Kidney glomerular epithelial cell (primary cell): ENCODE data around the gene MIGA2.

ENCODE experiments used
- DNase-seq: peaks from one replicate; lab custom pipeline; 2025; lab: John Stamatoyannopoulos, UW

Gene MIGA2

GRCh38 chr9:129037767-129038098 lies 1.3 kb downstream of the MIGA2 start:
- no peak for DNase-seq

GRCh38 chr9:129038109-129038852 lies 1.9 kb downstream of the MIGA2 start:
- DNase-seq: no peak

GRCh38 chr9:129040113-129040643 lies 3.8 kb downstream of the MIGA2 start:
- no peak for DNase-seq

- DNase-seq: no peak
Measured at GRCh38 chr9:129042016-129042415, 5.6 kb downstream of the MIGA2 start.

GRCh38 chr9:129052592-129052991 lies 16.2 kb downstream of the MIGA2 start:
- no peak for DNase-seq

- DNase-seq: no peak
Measured at GRCh38 chr9:129053020-129053419, 16.6 kb downstream of the MIGA2 start.

- no peak for DNase-seq
Measured at GRCh38 chr9:129054163-129054851, 17.9 kb downstream of the MIGA2 start.

- no peak for DNase-seq
Measured at GRCh38 chr9:129058965-129059795, 22.8 kb downstream of the MIGA2 start.

- no peak for DNase-seq
Measured at GRCh38 chr9:129059796-129060785, 23.7 kb downstream of the MIGA2 start.

GRCh38 chr9:129060991-129061390 lies 24.6 kb downstream of the MIGA2 start:
- DNase-seq: no peak

- no peak for DNase-seq
Measured at GRCh38 chr9:129063061-129063460, 26.6 kb downstream of the MIGA2 start.

GRCh38 chr9:129064499-129064908 lies 28.1 kb downstream of the MIGA2 start:
- DNase-seq: no peak

GRCh38 chr9:129068110-129068509 lies 31.7 kb downstream of the MIGA2 start:
- DNase-seq: no peak

GRCh38 chr9:129068990-129069861 lies 32.8 kb downstream of the MIGA2 start:
- DNase-seq: no peak

GRCh38 chr9:129069862-129070641 lies 33.6 kb downstream of the MIGA2 start:
- DNase-seq: no peak

GRCh38 chr9:129070696-129071525 lies 34.5 kb downstream of the MIGA2 start:
- DNase-seq: no peak

GRCh38 chr9:129071526-129072126 lies 35.2 kb downstream of the MIGA2 start:
- DNase-seq: no peak

- no peak for DNase-seq
Measured at GRCh38 chr9:129072171-129072570, 35.7 kb downstream of the MIGA2 start.
